Activated CD8-positive, alpha-beta T cell treated with anti-CD3 and anti-CD28 coated beads, Interleukin-2, amount 10 ng/mL, durations not matched to agents 7 days and 5 days (primary cell): ENCODE measurements around the gene EHD1. TPM values are rescaled to one million over a fixed set of nuclear protein-coding genes. Genes with fewer than 3 reads are reported as not detected.

ENCODE experiments used
- ATAC-seq: fragments of 150-1000 bp; cut with Tn5 transposase; one replicate; pipeline ENCODE4 v1.10.0; 2021; ENCODE audit warnings: moderate library complexity
- CTCF ChIA-PET: fragments of 350-600 bp; sonication (Branson Sonifier 250); formaldehyde crosslinking; loops from one replicate; lab custom pipeline; 2021; ENCODE audit warnings: antibody characterized with exemption; lab: Charles Lee
- POLR2A ChIA-PET: fragments of 350-600 bp; sonication (Branson Sonifier 250); formaldehyde crosslinking; loops from one replicate; lab custom pipeline; 2021; ENCODE audit warnings: antibody characterized with exemption; lab: Charles Lee
- DNase-seq: peaks from one replicate; pipeline ENCODE4 v3.0.0-alpha.2; 2020
- H3K27ac Mint-ChIP-seq: one replicate; pipeline ENCODE4 v1.8.0; 2021; ENCODE audit warnings: mild to moderate bottlenecking, mixed read lengths
- H3K27me3 Mint-ChIP-seq: one replicate; pipeline ENCODE4 v1.8.0; 2021; ENCODE audit warnings: low read depth, mixed read lengths
- H3K36me3 Mint-ChIP-seq: one replicate; pipeline ENCODE4 v1.8.0; 2021; ENCODE audit warnings: low read depth, mixed read lengths
- H3K4me1 Mint-ChIP-seq: one replicate; pipeline ENCODE4 v1.8.0; 2021; ENCODE audit warnings: low read depth, mixed read lengths
- H3K4me3 Mint-ChIP-seq: one replicate; pipeline ENCODE4 v1.8.0; 2021; ENCODE audit warnings: mild to moderate bottlenecking, mixed read lengths
- H3K9me3 Mint-ChIP-seq: one replicate; pipeline ENCODE4 v1.8.0; 2022; ENCODE audit warnings: mixed read lengths; ENCODE audit not compliant: insufficient read depth
- total RNA-seq, 2 experiments: library from RNA; stranded (reverse); gene quantifications; one replicate each; pipeline ENCODE4 v1.2.3, GENCODE V29; 2021

Gene EHD1
- total RNA-seq, 2 experiments from 2014 or later, result 145 to 150 TPM

DNA sequence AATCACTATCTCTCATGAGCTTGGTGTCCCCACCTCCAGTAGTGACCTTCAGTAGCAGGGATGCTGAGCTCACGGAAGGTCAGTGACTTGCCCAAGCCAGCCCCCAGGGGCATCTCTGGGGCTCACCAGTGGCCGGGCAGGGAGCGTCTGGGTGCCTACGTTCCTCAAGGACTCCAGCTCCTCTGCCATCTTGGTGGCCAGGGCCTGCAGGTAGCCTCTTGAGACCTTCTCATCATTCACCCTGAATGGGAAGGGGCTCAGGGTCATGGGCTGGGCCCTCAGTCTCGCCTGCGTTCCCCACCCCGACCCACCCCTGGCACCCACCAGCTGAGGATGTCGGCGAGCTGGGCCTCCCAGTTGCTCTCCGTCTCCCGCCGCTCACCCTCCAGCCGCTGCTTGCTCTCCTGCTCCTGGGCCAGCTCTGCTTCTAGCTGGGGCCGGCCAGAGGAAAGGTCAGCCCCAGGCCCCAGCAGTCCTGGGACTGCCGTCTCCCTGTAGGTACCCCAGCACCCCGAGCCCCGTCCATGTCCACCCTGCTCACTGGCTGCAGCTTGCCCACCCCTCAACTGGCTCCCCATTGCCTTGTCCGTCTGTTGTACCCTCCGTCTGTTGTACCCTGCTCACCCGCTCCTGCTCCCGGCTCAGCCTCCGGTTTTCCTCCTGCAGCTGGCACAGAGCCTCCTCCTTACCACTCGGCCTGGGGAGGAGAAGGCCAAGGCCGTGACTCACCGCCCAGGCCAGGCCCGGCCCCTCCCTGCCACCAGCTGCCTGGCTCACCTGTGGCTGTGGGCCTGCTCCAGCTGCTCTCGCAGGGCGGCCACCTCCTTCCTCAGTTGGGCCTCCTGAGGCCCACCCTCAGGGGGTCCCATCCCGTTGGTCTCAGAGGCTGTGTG, 43.5 kb downstream of the EHD1 start:
- Mint-ChIP-seq H3K9me3 (no peaks in the 10 kb centered on the region), H3K4me1 (peaks cover 12% of the 10 kb centered on the region), H3K27me3 (no peaks in the 10 kb centered on the region), H3K4me3 (no peak overlapping the region), H3K27ac (no peak overlapping the region), H3K36me3 (no peaks in the 10 kb centered on the region)
- no peak for ATAC-seq
- CTCF ChIA-PET, result interaction anchor here (0.8 to 3.8 kb wide), 2 partner anchors 11 to 53 kb away, joined by 3 to 31 read pairs; partner anchors contain the start of gene CDC42BPG
- POLR2A ChIA-PET, result interaction anchor here (1.0 kb wide), 1 partner anchor 671 kb away, joined by 3 read pairs; no protein-coding TSS in a partner anchor
- DNase-seq, result no peak

DNA sequence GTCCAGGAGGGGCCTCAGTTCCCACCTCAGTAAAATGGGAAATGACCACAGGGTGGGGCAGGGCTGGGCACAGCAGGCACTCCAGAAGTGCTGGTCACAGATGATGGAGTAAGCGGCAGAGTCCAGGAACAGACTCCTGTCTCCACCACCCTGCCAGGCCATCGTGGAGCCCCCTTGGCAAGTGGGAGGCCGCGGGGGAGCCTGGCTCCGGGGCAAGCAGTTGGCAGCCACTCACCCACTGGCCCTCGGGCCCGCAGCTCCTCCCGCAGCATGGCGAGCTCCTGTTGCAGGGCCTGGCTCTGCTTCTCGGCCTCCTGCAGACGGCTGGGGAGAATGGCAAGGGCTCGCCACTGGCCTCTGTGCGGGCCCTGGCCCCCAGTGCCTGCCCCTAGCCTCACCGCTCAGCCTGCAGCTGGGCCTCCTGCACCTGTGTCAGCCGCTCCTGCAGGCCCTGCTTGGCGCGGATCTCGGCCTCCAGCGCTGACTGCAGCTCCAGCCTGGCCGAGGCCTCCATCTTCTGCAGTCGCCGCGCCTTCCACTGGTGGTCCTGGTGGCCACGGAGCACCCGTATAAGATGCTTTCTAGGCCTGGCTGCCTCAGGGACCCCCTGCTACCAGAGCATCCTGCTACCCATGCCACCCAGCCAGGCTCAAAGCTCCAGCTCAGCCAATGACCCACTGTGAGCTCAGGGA, 44.2 kb downstream of the EHD1 start:
- H3K27ac Mint-ChIP-seq, result no peak overlapping the region
- H3K4me1 Mint-ChIP-seq, result peaks cover 12% of the 10 kb centered on the region
- no peak overlapping the region for H3K4me3 Mint-ChIP-seq
- H3K27me3 Mint-ChIP-seq, result no peaks in the 10 kb centered on the region
- no peak for DNase-seq
- POLR2A ChIA-PET, result interaction anchor here (1.0 kb wide), 1 partner anchor 672 kb away, joined by 3 read pairs; no protein-coding TSS in a partner anchor
- ATAC-seq, result no peak
- no peaks in the 10 kb centered on the region for H3K9me3 Mint-ChIP-seq
- CTCF ChIA-PET, result interaction anchor here (3.8 kb wide), 1 partner anchor 12 kb away, joined by 31 read pairs; the partner anchor contains the start of gene CDC42BPG
- no peaks in the 10 kb centered on the region for H3K36me3 Mint-ChIP-seq

DNA sequence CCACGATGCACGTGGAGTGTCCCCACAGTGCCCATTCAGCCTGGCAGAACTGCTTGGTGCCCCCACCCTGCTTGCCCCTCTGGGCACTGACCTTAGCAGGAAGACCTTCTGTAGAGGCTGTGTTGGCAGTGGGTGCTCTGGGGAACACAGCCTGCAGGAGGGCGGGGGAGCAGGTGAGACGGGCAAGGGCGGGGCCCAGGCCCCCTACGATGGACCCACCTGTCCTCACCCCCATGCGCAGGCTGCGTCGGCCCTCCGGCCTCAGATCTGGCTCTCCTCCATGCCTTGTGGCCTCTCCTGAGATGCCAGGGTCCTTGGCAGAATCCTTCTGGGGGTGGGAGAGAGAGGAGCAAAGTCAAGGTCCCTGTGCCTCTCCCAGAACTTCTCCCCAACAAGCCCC, 44.9 kb downstream of the EHD1 start:
- Mint-ChIP-seq H3K27me3 (no peaks in the 10 kb centered on the region), H3K4me3 (no peak overlapping the region), H3K36me3 (no peaks in the 10 kb centered on the region), H3K4me1 (peaks cover 12% of the 10 kb centered on the region), H3K27ac (no peak overlapping the region), H3K9me3 (no peaks in the 10 kb centered on the region)
- ATAC-seq (no peak), DNase-seq (no peak)
- POLR2A ChIA-PET, result no interaction called here
- CTCF ChIA-PET, result interaction anchor here (3.8 kb wide), 1 partner anchor 13 kb away, joined by 31 read pairs; the partner anchor contains the start of gene CDC42BPG

DNA sequence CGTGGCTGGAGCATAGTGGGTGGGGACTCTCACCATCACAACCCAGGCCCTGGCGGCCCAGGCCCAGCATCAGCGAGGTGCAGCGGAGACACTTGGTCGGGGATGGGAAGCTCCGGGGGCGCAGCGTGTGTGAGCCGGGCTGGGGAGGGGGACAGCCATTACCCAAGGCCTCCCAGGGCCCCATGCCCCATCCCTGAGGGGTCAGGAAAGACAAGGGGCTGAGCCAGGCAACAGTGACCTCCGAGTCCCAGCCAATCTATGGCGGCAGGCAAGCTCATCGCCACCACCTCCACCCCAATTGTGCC, 45.3 kb downstream of the EHD1 start:
- POLR2A ChIA-PET, result no interaction called here
- Mint-ChIP-seq H3K9me3 (no peaks in the 10 kb centered on the region), H3K27me3 (no peaks in the 10 kb centered on the region)

DNA sequence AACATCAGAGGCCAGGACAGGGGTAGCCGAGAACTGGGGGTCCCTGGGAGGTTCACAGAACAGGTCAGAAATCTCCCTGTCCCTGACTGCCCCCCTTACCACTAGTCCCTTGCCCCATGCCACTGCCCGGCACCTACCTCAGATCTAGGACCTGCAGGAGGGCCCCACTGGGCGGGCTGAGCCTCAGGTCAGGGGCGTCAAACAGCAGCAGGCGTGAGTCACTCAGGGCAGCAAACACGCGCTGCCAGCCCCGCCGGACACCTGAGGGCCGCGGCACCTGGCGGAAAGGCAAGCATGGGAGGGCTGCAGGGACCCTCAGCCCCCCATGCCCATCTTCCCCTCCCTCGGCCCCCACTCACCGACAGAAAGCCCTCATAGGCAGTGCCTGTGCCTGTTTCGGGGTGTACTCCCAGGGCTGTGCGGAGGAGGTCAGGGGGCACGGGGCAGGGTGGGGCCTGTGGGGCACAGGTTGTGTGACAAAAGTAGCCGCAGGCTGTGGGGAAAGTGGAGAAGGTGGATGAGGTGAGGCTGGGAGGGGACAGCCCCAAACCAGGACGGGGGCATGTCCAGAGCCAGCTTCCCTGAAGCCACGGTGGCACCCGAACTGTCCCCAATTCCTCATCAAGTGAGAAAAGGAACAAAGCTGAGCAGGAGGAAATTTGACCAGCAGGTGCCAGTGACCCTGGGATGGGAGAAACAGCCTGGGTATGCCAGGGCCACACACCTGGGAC, 45.8 kb downstream of the EHD1 start:
- ATAC-seq, result no peak
- POLR2A ChIA-PET, result no interaction called here
- CTCF ChIA-PET, result no interaction called here
- Mint-ChIP-seq H3K4me3 (no peak overlapping the region), H3K27me3 (no peaks in the 10 kb centered on the region), H3K9me3 (no peaks in the 10 kb centered on the region), H3K4me1 (peaks cover 10% of the 10 kb centered on the region), H3K36me3 (no peaks in the 10 kb centered on the region), H3K27ac (no peak overlapping the region)
- no peak for DNase-seq

More for the DNA sequence above, 45.3 kb downstream of the EHD1 start:
- no peak overlapping the region for H3K4me3 Mint-ChIP-seq
- CTCF ChIA-PET, result interaction anchor here (3.8 kb wide), 1 partner anchor 13 kb away, joined by 31 read pairs; the partner anchor contains the start of gene CDC42BPG
- DNase-seq, result no peak
- H3K4me1 Mint-ChIP-seq, result peaks cover 12% of the 10 kb centered on the region
- H3K36me3 Mint-ChIP-seq, result no peaks in the 10 kb centered on the region
- H3K27ac Mint-ChIP-seq, result no peak overlapping the region
- no peak for ATAC-seq

DNA sequence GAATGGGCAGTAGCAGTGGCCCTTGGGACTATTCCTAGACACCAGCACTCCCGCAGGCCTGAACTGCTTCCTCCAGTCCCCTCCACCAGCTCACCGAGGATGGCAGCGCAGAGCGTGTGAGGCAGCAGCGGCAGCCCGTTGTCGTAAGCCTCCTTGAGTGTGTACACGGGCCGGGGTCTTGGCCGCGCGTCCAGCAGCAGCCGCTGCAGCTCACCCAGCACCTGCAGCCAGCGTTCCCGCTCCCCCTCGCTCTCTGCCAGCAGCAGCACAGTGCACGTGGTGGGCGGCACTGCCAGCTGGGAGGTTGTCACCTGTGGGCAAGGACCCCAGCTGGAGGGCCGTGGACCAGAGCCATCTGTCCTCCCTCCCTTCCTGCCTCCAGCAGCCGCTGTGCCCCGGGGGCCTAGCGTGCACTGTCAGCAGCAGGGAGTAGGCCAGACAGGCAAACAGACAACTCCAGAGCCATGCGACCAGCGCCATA, 47.0 kb downstream of the EHD1 start:
- DNase-seq (no peak), ATAC-seq (no peak)
- no peaks in the 10 kb centered on the region for H3K4me1 Mint-ChIP-seq
- POLR2A ChIA-PET, result no interaction called here
- H3K27ac Mint-ChIP-seq, result no peak overlapping the region
- no peaks in the 10 kb centered on the region for H3K36me3 Mint-ChIP-seq
- H3K27me3 Mint-ChIP-seq, result no peaks in the 10 kb centered on the region
- no peaks in the 10 kb centered on the region for H3K9me3 Mint-ChIP-seq
- no peak overlapping the region for H3K4me3 Mint-ChIP-seq
- CTCF ChIA-PET, result interaction anchor here (1.1 kb wide), 1 partner anchor 143 kb away, joined by 3 read pairs; no protein-coding TSS in a partner anchor

DNA sequence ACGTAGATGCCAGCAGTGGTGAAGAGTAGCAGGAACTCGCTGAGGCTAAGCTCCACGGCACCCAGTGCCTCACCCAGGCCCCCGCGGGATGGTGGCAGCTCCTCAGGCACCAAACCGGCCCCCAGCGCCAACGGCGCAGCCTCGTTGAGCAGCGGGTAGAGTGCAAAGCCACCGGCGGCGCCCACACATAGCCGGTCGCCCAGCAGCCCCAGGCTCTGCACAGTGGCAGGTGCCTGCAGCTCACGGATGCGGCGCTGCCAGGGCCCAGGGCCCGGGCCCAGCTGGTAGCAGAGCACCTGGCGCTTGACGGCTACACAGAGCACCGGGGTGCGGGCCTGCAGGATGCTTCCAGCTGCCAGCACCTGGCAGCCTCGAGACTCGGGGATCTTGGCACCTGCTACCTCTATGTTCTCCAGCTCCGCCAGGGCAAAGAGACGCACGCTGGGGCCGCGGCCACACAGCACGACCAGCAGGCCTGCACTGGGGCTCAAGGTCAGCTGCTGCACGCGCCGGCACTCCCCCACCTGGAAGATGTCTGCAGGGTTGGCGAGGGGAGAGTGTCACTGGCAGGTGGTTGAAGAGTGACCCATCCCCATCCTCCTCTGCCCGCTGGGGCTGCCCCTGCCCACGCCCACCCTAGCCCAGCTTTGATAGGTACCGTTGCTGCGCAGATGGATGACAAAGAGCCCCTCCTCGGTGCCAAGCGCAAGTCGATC, 48.7 kb downstream of the EHD1 start:
- CTCF ChIA-PET, result interaction anchor here (1.0 kb wide), 1 partner anchor 14 kb away, joined by 3 read pairs; no protein-coding TSS in a partner anchor
- DNase-seq (no peak), ATAC-seq (no peak)
- H3K27ac Mint-ChIP-seq, result no peak overlapping the region
- POLR2A ChIA-PET, result no interaction called here
- no peaks in the 10 kb centered on the region for H3K36me3 Mint-ChIP-seq
- no peaks in the 10 kb centered on the region for H3K4me1 Mint-ChIP-seq
- no peak overlapping the region for H3K4me3 Mint-ChIP-seq
- H3K9me3 Mint-ChIP-seq, result no peaks in the 10 kb centered on the region
- H3K27me3 Mint-ChIP-seq, result no peaks in the 10 kb centered on the region

DNA sequence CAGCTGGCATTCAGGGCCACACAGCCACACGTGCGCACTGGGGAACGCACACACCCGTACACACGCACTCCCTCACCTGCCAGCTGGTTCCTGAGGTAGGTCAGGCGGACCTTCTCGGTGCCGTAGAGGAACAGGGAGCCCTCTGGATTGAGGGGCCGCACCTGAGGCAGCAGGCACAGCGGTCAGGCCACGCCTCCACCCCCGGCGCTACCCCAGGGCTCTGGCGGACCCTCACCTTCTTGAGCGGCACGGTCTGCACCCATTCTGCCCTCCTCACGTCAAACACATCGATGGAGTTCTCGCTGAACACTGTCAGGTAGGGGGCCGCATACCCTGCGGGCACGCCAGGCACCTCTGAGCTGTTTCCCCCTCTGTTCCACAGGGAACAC, 51.0 kb downstream of the EHD1 start:
- CTCF ChIA-PET, result no interaction called here
- no peak for ATAC-seq
- Mint-ChIP-seq H3K27ac (no peak overlapping the region), H3K9me3 (no peaks in the 10 kb centered on the region), H3K36me3 (no peaks in the 10 kb centered on the region), H3K4me1 (no peaks in the 10 kb centered on the region), H3K4me3 (no peak overlapping the region), H3K27me3 (no peaks in the 10 kb centered on the region)
- POLR2A ChIA-PET, result no interaction called here
- no peak for DNase-seq

DNA sequence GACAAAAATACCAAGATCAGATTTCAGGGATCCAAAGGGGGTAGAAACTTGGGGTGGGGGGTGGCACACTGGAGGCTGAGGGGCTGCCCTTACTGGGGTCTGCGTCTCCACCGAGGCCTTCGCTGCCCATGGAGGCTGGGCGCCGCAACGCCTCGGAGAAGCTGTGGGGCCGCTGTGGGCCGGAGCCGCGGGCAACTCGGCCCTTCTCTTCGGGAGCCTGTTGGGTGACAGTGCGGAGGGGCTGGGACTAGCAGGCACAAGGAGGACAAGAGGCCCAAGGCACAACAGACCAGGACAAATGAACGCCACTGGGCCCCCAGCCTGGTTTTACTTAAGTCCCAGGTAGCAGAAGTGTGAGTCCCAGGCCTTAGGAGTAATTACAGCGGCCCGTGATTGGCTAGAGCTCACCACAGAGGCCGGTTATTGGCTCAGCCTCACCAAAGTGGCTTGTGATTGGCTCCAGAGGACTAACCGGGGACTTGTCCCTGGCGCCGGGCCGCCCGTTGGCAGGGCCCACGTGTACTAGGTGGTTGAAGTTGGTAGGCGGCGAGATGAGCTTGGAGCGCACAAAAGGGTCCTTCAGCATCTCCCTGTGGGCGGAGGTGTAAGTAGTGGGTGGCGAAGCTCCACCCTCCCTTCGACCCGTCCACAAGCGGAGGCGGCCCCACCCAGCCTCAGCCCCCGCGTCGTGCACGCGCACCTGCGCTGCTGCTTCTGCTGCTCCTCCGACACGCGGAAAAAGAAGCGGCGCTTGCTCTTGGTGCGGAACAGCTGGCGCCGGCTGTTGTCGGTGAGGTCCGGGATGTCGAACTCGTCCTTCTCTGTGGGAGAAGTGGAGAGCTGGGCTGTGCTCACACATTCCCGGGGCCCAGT, 51.6 kb downstream of the EHD1 start:
- no peaks in the 10 kb centered on the region for H3K36me3 Mint-ChIP-seq
- H3K4me3 Mint-ChIP-seq, result no peak overlapping the region
- ATAC-seq (no peak), DNase-seq (no peak)
- CTCF ChIA-PET, result no interaction called here
- no peaks in the 10 kb centered on the region for H3K27me3 Mint-ChIP-seq
- POLR2A ChIA-PET, result interaction anchor here (0.6 kb wide), 1 partner anchor 94 kb away, joined by 3 read pairs; no protein-coding TSS in a partner anchor
- no peaks in the 10 kb centered on the region for H3K9me3 Mint-ChIP-seq
- H3K4me1 Mint-ChIP-seq, result no peaks in the 10 kb centered on the region
- H3K27ac Mint-ChIP-seq, result no peak overlapping the region

DNA sequence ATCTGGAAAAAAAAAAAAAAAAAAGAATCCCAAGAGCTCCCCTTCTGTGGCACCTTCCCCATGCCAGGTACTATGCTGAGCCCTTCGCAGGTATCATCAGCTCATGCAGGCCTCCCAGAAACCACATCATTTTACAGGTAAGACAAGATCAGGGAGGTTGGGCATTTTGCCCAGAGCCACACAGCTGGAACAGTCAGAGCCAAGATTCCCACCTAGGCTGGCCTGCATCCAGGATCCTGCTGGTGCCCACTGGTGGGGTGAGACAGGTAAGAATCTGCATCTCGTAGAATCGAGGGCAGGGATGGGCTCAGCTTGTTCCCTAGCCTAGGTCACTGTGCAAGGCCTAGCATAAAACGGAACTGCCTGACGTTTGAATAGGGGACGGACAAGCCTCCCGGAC, 52.4 kb downstream of the EHD1 start:
- ChIA-PET CTCF (no interaction called here), POLR2A (interaction anchor here (0.6 kb wide), 1 partner anchor 95 kb away, joined by 3 read pairs; no protein-coding TSS in a partner anchor)
- Mint-ChIP-seq H3K4me3 (no peak overlapping the region), H3K27me3 (no peaks in the 10 kb centered on the region), H3K27ac (no peak overlapping the region), H3K9me3 (no peaks in the 10 kb centered on the region), H3K4me1 (no peaks in the 10 kb centered on the region), H3K36me3 (no peaks in the 10 kb centered on the region)
- DNase-seq, result no peak
- ATAC-seq, result no peak
